Adrenal gland (tissue), 5 donors: ENCODE results near the gene MTF2.
"Not testable (repeated sequence)": the region's sequence is repeated elsewhere in the genome, so short reads cannot be mapped to it uniquely, and the experiment has no call there.

Experiments used
- POLR2A ChIP-seq, 2 donors: fragments of 450-650 bp; IDR thresholded peaks; one replicate each; pipeline ENCODE4 v1.6.1; 2017; ENCODE audit warnings: antibody characterized with exemption in 2 of 2, mild to moderate bottlenecking in 2 of 2, moderate library complexity in 1 of 2
- TF ChIP-seq, protein P1 (sequence below), 6 experiments: fragments of 450-650 bp in 4 of 6; fragments of 200-600 bp in 2 of 6; sonication (generic) in 1 of 6; IDR thresholded peaks; 1 replicate in 5 of 6; 2 replicates in 1 of 6; pipeline versions ENCODE4 v1.5.1 to v1.8.0; 2016 to 2021; ENCODE audit warnings: antibody characterized with exemption in 6 of 6, mild to moderate bottlenecking in 2 of 6, moderate library complexity in 1 of 6
- donor health status: DM: no; HTN: no; CAD: no.

DNA sequence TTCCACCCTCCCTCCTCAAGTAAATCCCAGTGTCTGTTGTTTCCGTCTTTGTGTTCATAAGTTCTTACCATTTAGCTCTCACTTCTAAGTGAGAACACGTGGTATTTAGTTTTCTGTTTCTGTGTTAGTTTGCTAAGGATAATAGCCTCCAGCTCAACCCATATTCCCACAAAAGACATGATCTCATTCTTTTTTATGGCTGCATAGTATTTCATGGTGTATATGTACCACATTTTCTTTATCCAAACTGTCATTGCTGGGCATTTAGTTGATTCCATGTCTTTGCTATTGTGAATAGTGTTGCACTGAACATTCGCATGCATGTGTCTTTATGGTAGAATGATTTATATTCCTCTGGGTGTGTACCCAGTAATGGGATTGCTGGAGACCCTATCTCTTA is 95.6 kb downstream of the MTF2 start:
- not testable (repeated sequence) for TF ChIP-seq POLR2A (IDR thresholded peaks at IDR 0.05)
- TF ChIP-seq, protein P1, sequence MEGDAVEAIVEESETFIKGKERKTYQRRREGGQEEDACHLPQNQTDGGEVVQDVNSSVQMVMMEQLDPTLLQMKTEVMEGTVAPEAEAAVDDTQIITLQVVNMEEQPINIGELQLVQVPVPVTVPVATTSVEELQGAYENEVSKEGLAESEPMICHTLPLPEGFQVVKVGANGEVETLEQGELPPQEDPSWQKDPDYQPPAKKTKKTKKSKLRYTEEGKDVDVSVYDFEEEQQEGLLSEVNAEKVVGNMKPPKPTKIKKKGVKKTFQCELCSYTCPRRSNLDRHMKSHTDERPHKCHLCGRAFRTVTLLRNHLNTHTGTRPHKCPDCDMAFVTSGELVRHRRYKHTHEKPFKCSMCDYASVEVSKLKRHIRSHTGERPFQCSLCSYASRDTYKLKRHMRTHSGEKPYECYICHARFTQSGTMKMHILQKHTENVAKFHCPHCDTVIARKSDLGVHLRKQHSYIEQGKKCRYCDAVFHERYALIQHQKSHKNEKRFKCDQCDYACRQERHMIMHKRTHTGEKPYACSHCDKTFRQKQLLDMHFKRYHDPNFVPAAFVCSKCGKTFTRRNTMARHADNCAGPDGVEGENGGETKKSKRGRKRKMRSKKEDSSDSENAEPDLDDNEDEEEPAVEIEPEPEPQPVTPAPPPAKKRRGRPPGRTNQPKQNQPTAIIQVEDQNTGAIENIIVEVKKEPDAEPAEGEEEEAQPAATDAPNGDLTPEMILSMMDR (IDR thresholded peaks at IDR 0.05) = not testable (repeated sequence)
